HL-60 (cell line): ENCODE results near the gene NEK5.

ENCODE experiments used
- DNase-seq, 2 experiments: peaks; one replicate each; pipeline ENCODE4 v3.0.0-alpha.2; 2010 to 2020; ENCODE audit warnings: low read depth in 1 of 2, low spot score in 1 of 2
- H3K27ac ChIP-seq: fragments of 250-450 bp; sonication (Bioruptor Pico); replicated peaks from 2 replicates; pipeline ENCODE4 v1.5.1; 2020; ENCODE audit warnings: mild to moderate bottlenecking, moderate library complexity
- H3K27me3 ChIP-seq: fragments of 250-450 bp; sonication (Bioruptor Pico); 2 replicates; pipeline ENCODE4 v1.5.1; 2021; ENCODE audit warnings: mild to moderate bottlenecking, moderate library complexity; ENCODE audit not compliant: insufficient read depth, poor library complexity, severe bottlenecking
- H3K4me3 ChIP-seq: replicated peaks from 2 replicates; pipeline ENCODE4 v1.5.1; 2011; ENCODE audit warnings: mild to moderate bottlenecking, control low read depth, low read length; ENCODE audit not compliant: insufficient read depth
- GABPA ChIP-seq: IDR thresholded peaks from 2 replicates; pipeline ENCODE4 v1.6.1; 2012; ENCODE audit warnings: low read depth
- POLR2AphosphoS5 ChIP-seq: IDR thresholded peaks from 2 replicates; pipeline ENCODE4 v1.6.1; 2012; ENCODE audit warnings: low read depth
- SPI1 ChIP-seq: IDR thresholded peaks from 2 replicates; pipeline ENCODE4 v1.6.1; 2012; ENCODE audit warnings: low read depth, mild to moderate bottlenecking, borderline replicate concordance
- TF ChIP-seq, protein P1 (sequence below): IDR thresholded peaks from one replicate; pipeline ENCODE4 v1.5.1; 2011; ENCODE audit warnings: low read length, control low read depth, inconsistent platforms; ENCODE audit not compliant: insufficient read depth
- TF ChIP-seq, protein P2 (sequence below): IDR thresholded peaks from 2 replicates; pipeline ENCODE4 v1.6.1; 2012; ENCODE audit warnings: low read depth; ENCODE audit not compliant: insufficient replicate concordance

Gene NEK5

DNA sequence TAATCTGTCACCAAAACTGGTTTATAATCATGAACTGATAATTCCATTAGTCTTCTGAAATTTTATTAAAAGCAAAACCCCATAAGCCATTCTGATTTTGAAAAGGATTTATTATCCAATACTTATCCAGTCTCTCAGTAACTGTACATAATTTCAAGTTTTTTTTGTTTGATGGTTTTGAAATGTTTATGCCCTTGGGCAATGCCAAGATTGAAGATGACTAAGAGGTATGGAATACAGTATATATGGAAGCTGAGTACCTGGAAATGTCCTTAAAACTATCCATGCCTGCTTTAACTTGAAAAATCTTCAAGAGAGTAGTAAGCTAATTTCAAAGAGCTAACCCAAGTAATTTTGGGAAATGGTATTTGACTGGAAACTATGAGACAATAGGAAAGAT lies 1.8 kb upstream of the NEK5 start:
- TF ChIP-seq, protein P1, sequence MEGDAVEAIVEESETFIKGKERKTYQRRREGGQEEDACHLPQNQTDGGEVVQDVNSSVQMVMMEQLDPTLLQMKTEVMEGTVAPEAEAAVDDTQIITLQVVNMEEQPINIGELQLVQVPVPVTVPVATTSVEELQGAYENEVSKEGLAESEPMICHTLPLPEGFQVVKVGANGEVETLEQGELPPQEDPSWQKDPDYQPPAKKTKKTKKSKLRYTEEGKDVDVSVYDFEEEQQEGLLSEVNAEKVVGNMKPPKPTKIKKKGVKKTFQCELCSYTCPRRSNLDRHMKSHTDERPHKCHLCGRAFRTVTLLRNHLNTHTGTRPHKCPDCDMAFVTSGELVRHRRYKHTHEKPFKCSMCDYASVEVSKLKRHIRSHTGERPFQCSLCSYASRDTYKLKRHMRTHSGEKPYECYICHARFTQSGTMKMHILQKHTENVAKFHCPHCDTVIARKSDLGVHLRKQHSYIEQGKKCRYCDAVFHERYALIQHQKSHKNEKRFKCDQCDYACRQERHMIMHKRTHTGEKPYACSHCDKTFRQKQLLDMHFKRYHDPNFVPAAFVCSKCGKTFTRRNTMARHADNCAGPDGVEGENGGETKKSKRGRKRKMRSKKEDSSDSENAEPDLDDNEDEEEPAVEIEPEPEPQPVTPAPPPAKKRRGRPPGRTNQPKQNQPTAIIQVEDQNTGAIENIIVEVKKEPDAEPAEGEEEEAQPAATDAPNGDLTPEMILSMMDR = no peak
- no peak for TF ChIP-seq POLR2AphosphoS5
- Histone ChIP-seq H3K4me3 (no peak overlapping the region), H3K27ac (no peak overlapping the region), H3K27me3 (no peaks in the 10 kb centered on the region)
- DNase-seq = no peak

DNA sequence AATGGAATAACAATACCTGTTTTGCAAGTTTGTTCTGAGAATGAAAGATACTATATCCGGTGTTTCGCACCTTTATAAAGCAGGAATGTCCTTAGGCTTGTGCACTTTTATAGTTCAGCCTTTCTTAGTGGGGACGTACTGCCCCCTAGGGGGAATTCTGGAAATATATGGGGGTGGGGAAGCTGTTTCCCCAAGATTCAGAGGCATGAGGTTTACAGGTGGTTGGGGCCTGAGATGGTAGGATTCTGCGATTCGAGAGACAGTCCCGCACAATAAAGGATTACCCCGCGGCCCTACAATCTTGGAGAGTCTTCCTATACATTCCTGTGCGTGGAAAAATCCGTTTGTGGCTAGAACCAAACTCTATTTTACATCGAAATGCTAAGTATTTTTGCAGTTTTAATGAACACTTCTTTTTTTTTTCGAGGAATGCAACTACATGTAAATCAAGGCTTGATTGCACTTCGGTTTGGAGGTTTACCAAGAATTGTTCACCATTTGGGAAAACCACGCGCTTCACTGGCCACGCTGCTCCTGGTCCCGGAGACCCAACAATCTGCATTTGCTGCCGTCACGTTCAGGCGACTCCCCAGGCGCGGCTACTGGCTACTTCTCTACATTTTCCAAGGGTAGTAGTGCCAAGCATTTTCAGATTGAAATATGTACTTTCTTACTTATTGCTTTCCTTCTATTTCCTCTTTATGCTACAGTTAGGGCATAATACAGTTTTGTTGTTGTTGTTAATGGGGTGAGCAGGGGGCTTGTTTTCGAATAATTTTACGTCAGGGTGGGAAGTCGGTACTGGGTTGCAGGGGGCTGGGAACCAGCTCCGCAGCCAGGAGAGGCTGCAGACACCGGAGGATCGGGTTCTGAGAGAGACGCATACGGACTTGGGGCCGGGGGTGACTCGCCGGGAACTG lies 830 bp downstream of the NEK5 start:
- Histone ChIP-seq H3K27ac (peak overlapping the region; percentile 26; the same call in 1 of the 2 replicates), H3K4me3 (peak overlapping the region; percentile 68), H3K27me3 (no peaks in the 10 kb centered on the region)
- DNase-seq = peak; percentile 26 to 73
- TF ChIP-seq, protein P1 = peak; percentile 23
- TF ChIP-seq POLR2AphosphoS5 = no peak

DNA sequence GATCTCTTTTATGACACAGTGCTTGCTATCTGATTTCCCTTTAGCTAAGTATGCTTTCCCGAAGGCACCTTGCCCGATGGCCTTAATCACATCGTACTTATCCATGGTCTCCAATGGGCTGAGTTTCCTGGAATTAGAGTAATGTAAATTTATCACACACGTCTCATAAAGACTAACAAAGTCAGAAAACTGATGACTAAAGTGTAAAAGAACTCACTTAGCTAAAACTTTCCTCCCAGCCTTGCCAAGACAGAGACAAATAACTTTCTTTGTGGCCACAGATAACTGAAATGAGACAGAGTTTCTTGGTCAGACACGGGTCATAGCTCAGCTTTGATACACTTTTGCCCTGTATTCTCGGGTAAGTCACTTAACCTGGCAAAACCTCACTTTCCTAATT lies 1.5 kb downstream of the NEK5 start:
- no peak for DNase-seq
- Histone ChIP-seq H3K27me3 (no peaks in the 10 kb centered on the region), H3K4me3 (no peak overlapping the region), H3K27ac (no peak overlapping the region)
- TF ChIP-seq, protein P1 = no peak
- no peak for TF ChIP-seq POLR2AphosphoS5
- TF ChIP-seq, protein P2, sequence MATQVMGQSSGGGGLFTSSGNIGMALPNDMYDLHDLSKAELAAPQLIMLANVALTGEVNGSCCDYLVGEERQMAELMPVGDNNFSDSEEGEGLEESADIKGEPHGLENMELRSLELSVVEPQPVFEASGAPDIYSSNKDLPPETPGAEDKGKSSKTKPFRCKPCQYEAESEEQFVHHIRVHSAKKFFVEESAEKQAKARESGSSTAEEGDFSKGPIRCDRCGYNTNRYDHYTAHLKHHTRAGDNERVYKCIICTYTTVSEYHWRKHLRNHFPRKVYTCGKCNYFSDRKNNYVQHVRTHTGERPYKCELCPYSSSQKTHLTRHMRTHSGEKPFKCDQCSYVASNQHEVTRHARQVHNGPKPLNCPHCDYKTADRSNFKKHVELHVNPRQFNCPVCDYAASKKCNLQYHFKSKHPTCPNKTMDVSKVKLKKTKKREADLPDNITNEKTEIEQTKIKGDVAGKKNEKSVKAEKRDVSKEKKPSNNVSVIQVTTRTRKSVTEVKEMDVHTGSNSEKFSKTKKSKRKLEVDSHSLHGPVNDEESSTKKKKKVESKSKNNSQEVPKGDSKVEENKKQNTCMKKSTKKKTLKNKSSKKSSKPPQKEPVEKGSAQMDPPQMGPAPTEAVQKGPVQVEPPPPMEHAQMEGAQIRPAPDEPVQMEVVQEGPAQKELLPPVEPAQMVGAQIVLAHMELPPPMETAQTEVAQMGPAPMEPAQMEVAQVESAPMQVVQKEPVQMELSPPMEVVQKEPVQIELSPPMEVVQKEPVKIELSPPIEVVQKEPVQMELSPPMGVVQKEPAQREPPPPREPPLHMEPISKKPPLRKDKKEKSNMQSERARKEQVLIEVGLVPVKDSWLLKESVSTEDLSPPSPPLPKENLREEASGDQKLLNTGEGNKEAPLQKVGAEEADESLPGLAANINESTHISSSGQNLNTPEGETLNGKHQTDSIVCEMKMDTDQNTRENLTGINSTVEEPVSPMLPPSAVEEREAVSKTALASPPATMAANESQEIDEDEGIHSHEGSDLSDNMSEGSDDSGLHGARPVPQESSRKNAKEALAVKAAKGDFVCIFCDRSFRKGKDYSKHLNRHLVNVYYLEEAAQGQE = no peak
- no peak for TF ChIP-seq SPI1
- TF ChIP-seq GABPA = no peak

DNA sequence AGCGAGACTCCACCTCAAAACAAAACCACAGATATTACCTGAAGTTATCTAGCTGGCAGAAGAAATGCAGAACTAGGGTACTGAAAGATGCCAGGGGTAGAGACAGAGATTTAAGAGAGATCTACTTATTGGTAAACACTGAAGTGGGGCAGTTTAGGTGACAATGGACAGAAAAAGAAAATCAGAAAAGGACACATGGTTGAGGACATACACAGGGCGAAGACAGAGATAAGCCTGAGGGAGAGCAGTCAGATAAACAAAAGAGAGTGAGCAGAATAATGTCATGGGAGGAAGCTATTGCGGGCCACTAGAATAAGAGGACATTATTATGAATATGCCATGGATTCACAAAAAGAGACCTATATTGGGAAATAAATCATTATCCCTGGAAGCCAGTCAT lies 3.3 kb downstream of the NEK5 start:
- no peak for DNase-seq
- TF ChIP-seq GABPA (no peak), POLR2AphosphoS5 (no peak), SPI1 (no peak)
- TF ChIP-seq, protein P1 = no peak
- TF ChIP-seq, protein P2 = no peak
- Histone ChIP-seq H3K27ac (no peak overlapping the region), H3K4me3 (no peak overlapping the region), H3K27me3 (no peaks in the 10 kb centered on the region)
